Germinal center (tissue), 1 donor: ENCODE data around the gene LIPN.

Experiments
- DNase-seq: peaks from one replicate; pipeline ENCODE4 v3.0.0; 2012; ENCODE audit warnings: mixed read lengths, low spot score

LIPN gene

GRCh38 chr10:88827671-88828070 is 67.9 kb downstream of the LIPN start:
- DNase-seq, result no peak

DNA sequence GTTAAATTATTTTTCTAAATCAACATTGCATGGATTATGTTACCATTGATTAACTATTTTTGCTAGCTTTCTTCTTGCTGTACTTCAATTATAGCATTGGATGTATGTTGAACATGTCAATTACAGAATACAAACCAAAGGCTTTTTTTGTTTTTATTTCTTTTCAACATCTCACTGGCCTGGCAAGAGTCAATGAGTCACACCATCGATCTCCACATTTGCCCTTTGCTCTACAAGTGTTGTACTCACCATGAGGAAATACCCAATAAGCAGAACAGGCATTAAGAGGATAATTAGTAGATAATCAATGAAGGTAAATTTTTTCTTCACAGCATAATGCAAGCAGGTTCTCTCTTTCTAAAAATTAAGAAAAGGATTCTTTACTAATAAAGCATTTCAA is 68.5 kb downstream of the LIPN start:
- DNase-seq, result no peak
